Lung (tissue), 12 donors: Measurements from ENCODE around the gene PNLDC1. TPM values are rescaled to one million over a fixed set of nuclear protein-coding genes. Genes with fewer than 3 reads are reported as not detected.

Source experiments
- ATAC-seq: fragments of 200-7000 bp; cut with Tn5 transposase; one replicate; pipeline ENCODE4 v1.9.1; 2020; ENCODE audit warnings: moderate number of reproducible peaks; ENCODE audit not compliant: insufficient read depth, low FRiP score
- DNase-seq, 3 donors: peaks; one replicate each; pipeline ENCODE4 v3.0.0-alpha.2; 2013 to 2017
- H3K27ac ChIP-seq, 2 donors: one replicate each; pipeline ENCODE4 v1.5.1; 2013; ENCODE audit warnings: mild to moderate bottlenecking in 2 of 2, moderate library complexity in 2 of 2, control low read depth in 1 of 2, inconsistent platforms in 1 of 2, low read depth in 1 of 2, low read length in 1 of 2
- H3K27me3 ChIP-seq, 3 donors: one replicate each; pipeline ENCODE4 v1.5.1; 2013; ENCODE audit warnings: low read length in 2 of 3; ENCODE audit not compliant: control insufficient read depth in 3 of 3, insufficient read depth in 3 of 3
- H3K36me3 ChIP-seq, 4 donors: one replicate each; pipeline ENCODE4 v1.5.1; 2013; ENCODE audit warnings: low read length in 4 of 4, mild to moderate bottlenecking in 1 of 4, moderate library complexity in 1 of 4; ENCODE audit not compliant: control insufficient read depth in 4 of 4, insufficient read depth in 4 of 4
- H3K4me1 ChIP-seq, 5 donors: one replicate each; pipeline ENCODE4 v1.5.1; 2013; ENCODE audit warnings: low read length in 5 of 5, mild to moderate bottlenecking in 2 of 5, moderate library complexity in 1 of 5; ENCODE audit not compliant: control insufficient read depth in 5 of 5, insufficient read depth in 5 of 5
- H3K4me3 ChIP-seq: one replicate; pipeline ENCODE4 v1.5.1; 2013; ENCODE audit warnings: mild to moderate bottlenecking, control low read depth, moderate library complexity
- H3K9ac ChIP-seq, 2 donors: one replicate each; pipeline ENCODE4 v1.5.1; 2013; ENCODE audit warnings: low read length in 2 of 2, control low read depth in 1 of 2; ENCODE audit not compliant: insufficient read depth in 1 of 2
- H3K9me3 ChIP-seq, 4 donors: one replicate each; pipeline ENCODE4 v1.5.1; 2013; ENCODE audit warnings: low read length in 3 of 4, mild to moderate bottlenecking in 1 of 4, moderate library complexity in 1 of 4; ENCODE audit not compliant: control insufficient read depth in 4 of 4, insufficient read depth in 3 of 4
- WGBS, 2 donors: extraction: QIAGEN DNeasy Blood & Tissue Kit; methylation state at CpG; one replicate each; pipeline ENCODE4 v1.1.7; 2013; 5-methylcytosine and 5-hydroxymethylcytosine counted together
- polyA plus RNA-seq, 2 donors: library from polyadenylated mRNA; stranded (reverse); fragments of 200-250 nt; gene quantifications; one replicate each; pipeline ENCODE4 v1.2.1, GENCODE V29; 2013
- total RNA-seq, 2 donors: library from RNA; depleted of rRNA in 1 of 2; stranded (reverse); fragments of >200 nt in 1 of 2; gene quantifications; one replicate each; pipeline ENCODE4 v1.2.1, GENCODE V29; 2014 to 2021
- TF ChIP-seq, protein P1 (sequence below): IDR thresholded peaks from 2 replicates; pipeline ENCODE4 v1.5.1; 2012; ENCODE audit warnings: mild to moderate bottlenecking; ENCODE audit errors: control extremely low read depth, extremely low read depth
- donor health status: control.
- donor health status: control.
- donor health status: Bipolar disorder and iron deficiency.
- donor health status: healthy.
- donor health status: DM: yes; HTN: yes; CAD: no.

The PNLDC1 gene
- total and polyA plus RNA-seq, 4 donors: 0.14 to 0.28 (median 0.21) TPM

DNA sequence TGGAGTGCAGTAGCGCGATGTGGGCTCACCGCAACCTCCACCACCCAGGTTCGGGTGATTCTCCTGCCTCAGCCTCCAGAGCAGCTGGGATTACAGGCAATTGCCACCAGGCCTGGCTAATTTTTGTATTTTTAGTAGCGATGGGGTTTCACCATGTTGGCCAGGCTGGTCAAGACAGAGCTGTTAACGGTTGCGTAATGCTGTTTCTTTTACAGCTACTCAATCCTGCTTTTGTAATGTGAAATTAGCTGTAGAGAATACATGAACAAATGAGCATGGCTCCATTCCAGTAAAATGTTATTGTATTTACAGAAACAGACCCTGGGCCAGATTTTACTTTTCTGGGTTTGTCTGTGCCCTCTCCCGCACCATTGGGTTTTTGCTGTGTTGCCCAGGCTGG is 1.9 kb downstream of the PNLDC1 start:
- H3K36me3 ChIP-seq: peaks cover 8 to 20% (median 12%) of the 10 kb centered on the region in 4 donors
- no peaks in the 10 kb centered on the region for H3K9me3 ChIP-seq
- WGBS, 2 donors: 64 to 77% methylated on average over 8 of the region's 8 CpGs
- H3K4me1 ChIP-seq: peaks cover 0 to 7% (median 0%) of the 10 kb centered on the region in 5 donors
- DNase-seq (peak in 2 of 3 donors; percentile 19 to 75), ATAC-seq (no peak)
- TF ChIP-seq, protein P1, sequence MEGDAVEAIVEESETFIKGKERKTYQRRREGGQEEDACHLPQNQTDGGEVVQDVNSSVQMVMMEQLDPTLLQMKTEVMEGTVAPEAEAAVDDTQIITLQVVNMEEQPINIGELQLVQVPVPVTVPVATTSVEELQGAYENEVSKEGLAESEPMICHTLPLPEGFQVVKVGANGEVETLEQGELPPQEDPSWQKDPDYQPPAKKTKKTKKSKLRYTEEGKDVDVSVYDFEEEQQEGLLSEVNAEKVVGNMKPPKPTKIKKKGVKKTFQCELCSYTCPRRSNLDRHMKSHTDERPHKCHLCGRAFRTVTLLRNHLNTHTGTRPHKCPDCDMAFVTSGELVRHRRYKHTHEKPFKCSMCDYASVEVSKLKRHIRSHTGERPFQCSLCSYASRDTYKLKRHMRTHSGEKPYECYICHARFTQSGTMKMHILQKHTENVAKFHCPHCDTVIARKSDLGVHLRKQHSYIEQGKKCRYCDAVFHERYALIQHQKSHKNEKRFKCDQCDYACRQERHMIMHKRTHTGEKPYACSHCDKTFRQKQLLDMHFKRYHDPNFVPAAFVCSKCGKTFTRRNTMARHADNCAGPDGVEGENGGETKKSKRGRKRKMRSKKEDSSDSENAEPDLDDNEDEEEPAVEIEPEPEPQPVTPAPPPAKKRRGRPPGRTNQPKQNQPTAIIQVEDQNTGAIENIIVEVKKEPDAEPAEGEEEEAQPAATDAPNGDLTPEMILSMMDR: no peak
- no peak overlapping the region for H3K9ac ChIP-seq
- H3K4me3 ChIP-seq: no peak overlapping the region
- no peak overlapping the region for H3K27ac ChIP-seq
- H3K27me3 ChIP-seq: no peaks in the 10 kb centered on the region

DNA sequence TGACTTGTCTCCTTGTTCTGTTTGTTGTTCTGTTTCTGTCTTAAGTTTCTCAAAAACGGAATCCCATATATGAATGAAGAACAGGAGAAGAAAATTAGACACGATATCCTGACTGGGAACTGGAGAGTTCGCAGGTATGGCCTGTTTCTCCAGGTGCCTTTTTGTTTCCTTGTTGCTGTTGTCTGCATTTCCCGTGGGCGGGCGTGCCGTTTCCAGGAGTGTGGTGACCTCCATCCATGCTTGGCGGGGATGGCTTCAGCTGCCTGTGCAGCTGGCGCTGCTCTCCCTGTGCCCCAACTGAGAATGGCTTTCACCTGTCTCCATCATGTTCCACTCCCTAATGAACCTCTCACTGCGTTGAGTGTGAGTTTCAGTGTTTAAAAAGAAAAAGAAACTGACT is 4.4 kb downstream of the PNLDC1 start:
- ATAC-seq (no peak), DNase-seq (no peak)
- Histone ChIP-seq H3K4me3 (no peak overlapping the region), H3K4me1 (peaks cover 0 to 7% (median 0%) of the 10 kb centered on the region in 5 donors), H3K27me3 (no peaks in the 10 kb centered on the region), H3K9ac (no peak overlapping the region), H3K9me3 (no peaks in the 10 kb centered on the region), H3K36me3 (peaks cover 0 to 3% (median 1%) of the 10 kb centered on the region in 4 donors), H3K27ac (no peak overlapping the region)
- TF ChIP-seq, protein P1: no peak
- WGBS, 2 donors: 94% methylated on average over 10 of the region's 10 CpGs

DNA sequence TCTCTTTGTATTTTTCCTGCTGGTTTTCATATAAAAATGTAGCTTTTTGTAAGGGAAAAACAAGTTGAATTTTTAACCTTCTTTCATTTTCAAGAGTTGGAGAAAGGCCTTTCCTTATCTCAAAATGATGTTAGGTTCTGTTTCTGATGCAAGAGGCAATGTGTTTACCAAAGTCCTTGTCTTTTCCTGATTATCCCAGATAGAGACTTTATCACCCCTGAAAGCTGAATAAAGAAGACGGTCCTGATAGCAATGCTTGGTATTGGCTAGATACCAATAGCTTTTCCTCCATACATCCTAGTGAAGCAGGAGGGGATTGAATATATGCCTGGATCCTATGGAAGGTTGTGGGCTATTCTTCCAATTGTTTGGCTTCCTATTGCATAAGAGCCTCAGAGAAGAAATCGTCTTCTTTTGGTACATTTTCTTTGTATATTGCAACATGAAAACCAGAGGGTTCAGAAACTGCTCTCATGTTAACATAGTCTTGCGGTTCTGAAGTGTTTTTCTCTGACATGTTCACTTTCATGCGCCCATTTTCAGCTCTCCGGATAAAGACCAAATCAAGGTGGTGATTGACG is 5.5 kb downstream of the PNLDC1 start:
- H3K27me3 ChIP-seq: no peaks in the 10 kb centered on the region
- H3K9ac ChIP-seq: no peak overlapping the region
- no peak overlapping the region for H3K27ac ChIP-seq
- no peak for ATAC-seq
- H3K36me3 ChIP-seq: no peaks in the 10 kb centered on the region
- no peak overlapping the region for H3K4me3 ChIP-seq
- TF ChIP-seq, protein P1: no peak
- 60 to 77% methylated on average over 6 of the region's 6 CpGs for WGBS, 2 donors
- H3K9me3 ChIP-seq: no peaks in the 10 kb centered on the region
- no peak for DNase-seq
- H3K4me1 ChIP-seq: peaks cover 0 to 7% (median 0%) of the 10 kb centered on the region in 5 donors

DNA sequence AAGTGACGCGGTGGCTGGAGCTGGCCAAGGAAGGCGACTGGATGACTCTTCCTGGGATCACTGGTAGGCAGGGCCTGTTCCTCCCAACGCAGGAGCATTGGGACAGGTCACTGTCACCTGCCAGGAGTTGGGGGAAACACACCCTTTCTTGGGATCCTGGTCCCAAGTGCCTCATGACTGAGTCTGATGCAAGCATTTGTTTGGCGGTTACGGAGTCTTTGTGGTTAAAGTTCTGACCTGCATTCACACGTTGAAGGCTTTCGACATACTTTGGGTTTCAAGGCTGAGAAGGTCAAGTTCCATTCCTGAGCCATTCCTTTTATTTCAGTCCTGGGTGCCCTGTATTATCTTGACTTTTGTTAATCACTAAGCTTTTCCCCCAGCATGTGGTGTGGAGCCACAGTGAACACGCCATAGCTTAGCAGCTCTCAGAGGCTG is 6.0 kb downstream of the PNLDC1 start:
- WGBS, 2 donors: 66 to 79% methylated on average over 9 of the region's 9 CpGs
- Histone ChIP-seq H3K4me3 (no peak overlapping the region), H3K9ac (no peak overlapping the region), H3K27ac (no peak overlapping the region), H3K9me3 (no peaks in the 10 kb centered on the region), H3K36me3 (no peaks in the 10 kb centered on the region), H3K4me1 (peaks cover 0 to 7% (median 0%) of the 10 kb centered on the region in 5 donors), H3K27me3 (no peaks in the 10 kb centered on the region)
- DNase-seq: no peak
- ATAC-seq: no peak
- TF ChIP-seq, protein P1: no peak
